ENCODE data around the gene ADARB2.

The ADARB2 gene

DNA sequence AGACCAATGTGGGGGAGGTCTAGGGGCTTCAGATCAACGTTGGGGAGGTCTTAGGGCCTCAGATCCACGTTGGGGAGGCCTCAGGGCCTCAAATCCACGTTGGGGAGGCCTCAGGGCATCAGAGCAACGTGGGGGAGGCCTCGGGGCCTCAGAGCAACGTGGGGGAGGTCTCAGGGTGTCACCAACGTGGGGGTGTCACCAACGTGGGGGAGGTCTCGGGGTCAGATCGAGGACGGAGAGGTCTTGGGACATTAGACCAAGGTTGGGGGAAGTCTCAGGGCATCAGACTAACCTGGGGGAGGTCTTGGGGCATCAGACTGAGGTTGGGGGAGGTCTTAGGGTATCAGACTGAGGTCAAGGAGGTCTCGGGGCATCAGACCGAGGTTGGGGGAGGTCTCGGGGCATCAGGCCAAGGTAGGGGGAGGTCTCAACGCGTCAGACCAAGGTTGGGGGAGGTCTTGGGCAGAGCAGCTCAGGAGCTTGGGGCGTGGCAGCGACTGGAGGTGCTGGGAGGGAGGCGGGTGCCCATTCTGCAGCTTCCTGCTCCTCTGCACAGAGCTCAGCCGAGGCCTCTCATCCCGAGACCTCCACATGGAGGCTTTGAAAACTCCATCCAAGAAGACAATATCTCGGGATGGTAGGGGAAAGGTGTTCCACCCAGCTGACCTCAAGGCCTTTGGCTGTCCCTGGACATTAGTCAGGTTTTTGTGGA lies 521.3 kb downstream of the ADARB2 start:
- no peaks in the 10 kb centered on the region for H3K36me3 ChIP-seq (ENCODE audit: insufficient read depth, low read length)
- no peak overlapping the region for H3K9ac ChIP-seq (ENCODE audit: low read depth, low read length)
- no peaks in the 10 kb centered on the region for H3K9me3 ChIP-seq (ENCODE audit: control insufficient read depth, insufficient read depth, low read length)
- no peaks in the 10 kb centered on the region for H3K4me1 ChIP-seq (ENCODE audit: insufficient read depth, low read length)

- H3K36me3 ChIP-seq (ENCODE audit: insufficient read depth, low read length) = no peaks in the 10 kb centered on the region
- H3K9ac ChIP-seq (ENCODE audit: low read depth, low read length) = no peak overlapping the region
- H3K4me1 ChIP-seq (ENCODE audit: insufficient read depth, low read length) = no peaks in the 10 kb centered on the region
- no peaks in the 10 kb centered on the region for H3K9me3 ChIP-seq (ENCODE audit: control insufficient read depth, insufficient read depth, low read length)
These were observed 522.3 kb downstream of the ADARB2 start for GRCh38 chr10:1214882-1215540.

DNA sequence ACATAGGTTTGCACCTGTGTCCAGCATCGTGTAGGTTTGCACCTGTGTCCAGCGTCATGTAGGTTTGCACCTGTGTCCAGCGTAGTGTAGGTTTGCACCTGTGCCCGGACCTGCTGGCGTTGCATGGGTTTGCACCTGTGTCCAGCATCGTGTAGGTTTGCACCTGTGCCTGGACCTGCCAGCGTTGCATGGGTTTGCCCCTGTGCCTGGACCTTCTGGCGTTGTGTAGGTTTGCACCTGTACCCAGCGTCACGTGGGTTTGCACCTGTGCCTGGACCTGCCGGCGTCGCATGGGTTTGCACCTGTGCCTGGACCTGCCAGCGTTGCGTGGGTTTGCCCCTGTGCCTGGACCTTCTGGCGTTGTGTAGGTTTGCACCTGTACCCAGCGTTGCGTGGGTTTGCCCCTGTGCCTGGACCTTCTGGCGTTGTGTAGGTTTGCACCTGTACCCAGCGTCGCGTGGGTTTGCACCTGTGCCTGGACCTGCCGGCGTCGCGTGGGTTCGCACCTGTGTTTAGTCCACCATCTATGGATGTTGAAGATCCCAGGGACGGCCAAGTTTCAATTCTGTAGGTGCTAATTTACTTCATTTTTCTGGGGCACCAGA lies 523.2 kb downstream of the ADARB2 start:
- H3K36me3 ChIP-seq (ENCODE audit: insufficient read depth, low read length) = no peaks in the 10 kb centered on the region
- no peaks in the 10 kb centered on the region for H3K9me3 ChIP-seq (ENCODE audit: control insufficient read depth, insufficient read depth, low read length)
- H3K9ac ChIP-seq (ENCODE audit: low read depth, low read length) = no peak overlapping the region
- H3K4me1 ChIP-seq (ENCODE audit: insufficient read depth, low read length) = no peaks in the 10 kb centered on the region

- H3K9me3 ChIP-seq (ENCODE audit: control insufficient read depth, insufficient read depth, low read length) = no peaks in the 10 kb centered on the region
- no peak overlapping the region for H3K9ac ChIP-seq (ENCODE audit: low read depth, low read length)
- no peaks in the 10 kb centered on the region for H3K36me3 ChIP-seq (ENCODE audit: insufficient read depth, low read length)
- H3K4me1 ChIP-seq (ENCODE audit: insufficient read depth, low read length) = no peaks in the 10 kb centered on the region
These were observed 523.9 kb downstream of the ADARB2 start for GRCh38 chr10:1213252-1214070.

GRCh38 chr10:1212571-1213141 lies 524.7 kb downstream of the ADARB2 start:
- no peaks in the 10 kb centered on the region for H3K9me3 ChIP-seq (ENCODE audit: control insufficient read depth, insufficient read depth, low read length)
- no peaks in the 10 kb centered on the region for H3K36me3 ChIP-seq (ENCODE audit: insufficient read depth, low read length)
- H3K4me1 ChIP-seq (ENCODE audit: insufficient read depth, low read length) = no peaks in the 10 kb centered on the region
- no peak overlapping the region for H3K9ac ChIP-seq (ENCODE audit: low read depth, low read length)

DNA sequence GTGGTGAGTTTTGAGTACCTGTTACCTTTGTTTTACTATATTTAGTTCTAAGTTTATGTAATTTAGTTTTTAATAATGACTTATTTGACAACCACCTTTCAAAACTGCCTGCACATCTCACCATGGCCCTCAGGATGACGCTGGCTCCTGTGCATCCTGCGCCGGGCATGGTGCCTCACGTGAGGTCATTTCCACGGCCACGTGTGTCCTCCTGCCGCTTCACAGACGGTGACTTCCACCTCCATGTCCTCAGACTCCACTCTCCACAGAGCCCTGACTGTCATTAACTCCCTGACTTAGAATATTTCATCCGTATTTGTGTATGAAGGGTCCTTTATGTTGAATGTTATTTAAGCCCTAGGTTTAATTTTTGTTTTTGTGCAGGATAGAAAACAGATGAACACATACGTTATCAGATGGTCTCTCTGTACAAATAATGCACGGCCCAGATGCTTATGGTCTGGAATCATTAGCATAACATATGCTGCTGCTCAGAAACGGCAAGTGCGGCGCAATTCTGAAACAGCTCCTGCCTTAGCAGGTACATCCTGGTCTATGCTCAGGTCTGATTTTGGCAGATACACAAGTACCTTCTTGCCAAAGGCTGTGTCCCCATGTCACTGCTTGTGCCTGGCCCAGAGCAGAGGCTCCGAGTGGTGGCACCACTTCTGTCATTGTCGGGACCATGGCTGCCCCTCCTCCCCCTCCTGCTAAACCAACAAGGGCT lies 525.3 kb downstream of the ADARB2 start:
- Histone ChIP-seq H3K9ac (ENCODE audit: low read depth, low read length) (no peak overlapping the region), H3K4me1 (ENCODE audit: insufficient read depth, low read length) (no peaks in the 10 kb centered on the region), H3K36me3 (ENCODE audit: insufficient read depth, low read length) (no peaks in the 10 kb centered on the region), H3K9me3 (ENCODE audit: control insufficient read depth, insufficient read depth, low read length) (no peaks in the 10 kb centered on the region)

DNA sequence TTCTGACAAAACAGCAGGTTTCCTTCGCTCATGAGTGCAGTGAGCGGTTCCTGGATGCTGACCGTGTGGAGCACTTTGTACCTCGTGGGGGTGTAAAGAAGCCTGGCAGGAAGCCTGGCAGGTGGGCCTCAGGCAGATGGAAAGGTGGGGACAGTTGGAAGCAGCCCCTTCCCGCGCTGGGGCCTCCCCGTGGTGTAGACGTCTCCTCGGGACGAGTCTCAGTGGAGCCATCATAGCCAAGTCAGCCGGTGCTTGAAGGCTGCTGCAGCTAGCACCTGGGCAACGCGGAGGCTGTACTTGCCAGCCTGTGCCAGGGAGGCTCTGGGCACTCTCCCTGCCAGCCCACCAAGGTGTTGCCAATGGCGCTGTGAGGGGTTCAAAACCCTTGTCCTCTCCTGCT lies 526.7 kb downstream of the ADARB2 start:
- H3K4me1 ChIP-seq (ENCODE audit: insufficient read depth, low read length) = no peaks in the 10 kb centered on the region
- H3K9me3 ChIP-seq (ENCODE audit: control insufficient read depth, insufficient read depth, low read length) = no peaks in the 10 kb centered on the region
- no peak overlapping the region for H3K9ac ChIP-seq (ENCODE audit: low read depth, low read length)
- no peaks in the 10 kb centered on the region for H3K36me3 ChIP-seq (ENCODE audit: insufficient read depth, low read length)

- H3K9me3 ChIP-seq (ENCODE audit: control insufficient read depth, insufficient read depth, low read length) = no peaks in the 10 kb centered on the region
These were observed 527.9 kb downstream of the ADARB2 start for GRCh38 chr10:1209355-1209979.

DNA sequence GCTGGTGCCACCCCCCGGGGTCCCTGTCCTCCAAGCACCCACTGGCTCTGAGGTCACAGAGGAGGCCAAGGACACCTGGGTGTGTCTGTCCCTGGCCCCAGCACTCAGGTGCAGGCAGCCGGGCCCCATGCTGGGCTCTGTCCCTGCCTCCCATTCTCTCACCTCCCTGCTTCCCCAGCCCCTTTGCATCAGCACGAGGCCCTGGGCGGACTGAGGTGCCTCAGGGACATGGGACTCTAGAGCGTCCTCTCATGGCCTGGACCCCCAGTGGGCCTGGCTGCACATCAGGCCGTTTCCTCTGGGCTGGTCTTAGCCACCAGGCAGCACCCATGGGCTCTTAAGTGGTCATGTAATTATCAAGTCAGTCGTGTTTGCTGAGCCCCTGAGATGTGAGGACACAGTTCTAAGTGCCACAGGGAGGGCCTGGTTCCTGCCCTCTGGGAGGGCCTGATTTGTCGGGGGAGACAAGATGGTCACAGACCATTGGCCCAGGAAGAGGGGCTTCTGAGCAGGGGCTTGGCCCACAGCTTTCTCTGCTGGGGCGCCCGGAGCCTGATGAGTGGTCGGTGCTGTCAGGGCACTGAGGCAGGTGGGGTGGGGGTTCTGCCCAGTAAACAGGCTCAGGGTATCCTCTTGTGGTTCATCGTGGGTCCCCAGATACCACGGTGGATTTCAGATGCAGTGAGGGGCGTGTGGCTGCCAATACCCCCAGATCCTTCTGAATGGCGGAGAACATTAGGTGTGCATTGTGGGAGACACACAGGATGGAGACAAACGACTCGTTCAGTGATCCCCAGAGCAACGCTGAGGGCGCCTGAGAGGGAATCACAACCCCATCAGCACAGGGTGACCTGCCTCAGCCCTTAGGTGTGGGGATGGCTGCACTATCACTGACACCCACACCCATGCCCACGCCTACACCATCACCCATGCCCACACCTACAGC lies 528.7 kb downstream of the ADARB2 start:
- H3K9me3 ChIP-seq (ENCODE audit: control insufficient read depth, insufficient read depth, low read length) = no peaks in the 10 kb centered on the region
- no peaks in the 10 kb centered on the region for H3K36me3 ChIP-seq (ENCODE audit: insufficient read depth, low read length)

More at GRCh38 chr10:1209355-1209979, 527.9 kb downstream of the ADARB2 start:
- no peaks in the 10 kb centered on the region for H3K36me3 ChIP-seq (ENCODE audit: insufficient read depth, low read length)
- H3K4me1 ChIP-seq (ENCODE audit: insufficient read depth, low read length) = no peaks in the 10 kb centered on the region
- no peak overlapping the region for H3K9ac ChIP-seq (ENCODE audit: low read depth, low read length)

GRCh38 chr10:1206601-1207000 lies 530.7 kb downstream of the ADARB2 start:
- Histone ChIP-seq H3K9ac (ENCODE audit: low read depth, low read length) (no peak overlapping the region), H3K9me3 (ENCODE audit: control insufficient read depth, insufficient read depth, low read length) (no peaks in the 10 kb centered on the region), H3K4me1 (ENCODE audit: insufficient read depth, low read length) (no peaks in the 10 kb centered on the region), H3K36me3 (ENCODE audit: insufficient read depth, low read length) (no peaks in the 10 kb centered on the region)

More for the DNA sequence above, 528.7 kb downstream of the ADARB2 start:
- no peaks in the 10 kb centered on the region for H3K4me1 ChIP-seq (ENCODE audit: insufficient read depth, low read length)
- no peak overlapping the region for H3K9ac ChIP-seq (ENCODE audit: low read depth, low read length)

DNA sequence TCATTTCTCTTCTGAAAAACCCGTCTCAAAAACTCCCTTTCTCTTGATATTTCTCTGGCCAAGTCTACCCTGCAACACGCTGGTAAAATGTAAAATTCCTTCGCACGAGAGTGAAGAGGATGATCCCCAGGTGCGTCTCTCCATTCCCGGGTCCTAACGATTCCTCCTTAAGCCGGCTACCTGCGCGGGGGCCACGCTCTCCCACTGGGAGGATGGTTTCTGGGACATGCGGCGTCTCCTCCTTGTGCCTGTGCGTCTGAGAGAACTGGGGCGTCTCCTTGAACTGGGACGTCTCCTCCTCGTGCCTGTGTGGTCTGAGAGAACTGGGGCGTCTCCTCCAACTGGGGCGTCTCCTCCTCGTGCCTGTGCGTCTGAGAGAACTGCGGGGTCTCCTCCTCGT lies 531.2 kb downstream of the ADARB2 start:
- Histone ChIP-seq H3K4me1 (ENCODE audit: insufficient read depth, low read length) (no peaks in the 10 kb centered on the region), H3K9me3 (ENCODE audit: control insufficient read depth, insufficient read depth, low read length) (no peaks in the 10 kb centered on the region), H3K9ac (ENCODE audit: low read depth, low read length) (no peak overlapping the region), H3K36me3 (ENCODE audit: insufficient read depth, low read length) (no peaks in the 10 kb centered on the region)

- H3K9ac ChIP-seq (ENCODE audit: low read depth, low read length) = no peak overlapping the region
- H3K9me3 ChIP-seq (ENCODE audit: control insufficient read depth, insufficient read depth, low read length) = no peaks in the 10 kb centered on the region
- no peaks in the 10 kb centered on the region for H3K4me1 ChIP-seq (ENCODE audit: insufficient read depth, low read length)
- no peaks in the 10 kb centered on the region for H3K36me3 ChIP-seq (ENCODE audit: insufficient read depth, low read length)
These were observed 531.8 kb downstream of the ADARB2 start for GRCh38 chr10:1205450-1206030.

All from ES-I3 (cell line).